Smooth muscle cell (in vitro differentiated cells): ENCODE results near the gene FOXA3. TPM values are rescaled to one million over a fixed set of nuclear protein-coding genes. Genes with fewer than 3 reads are reported as not detected.

ENCODE experiments used
- DNase-seq: peaks from one replicate; lab custom pipeline; 2025; ENCODE audit not compliant: unreplicated experiment; lab: John Stamatoyannopoulos, UW
- H2AFZ ChIP-seq: fragments of 200-600 bp; sonication (generic); 2 replicates; pipeline ENCODE4 v1.6.0; 2016; ENCODE audit warnings: antibody characterized with exemption, low read depth, mild to moderate bottlenecking
- H3F3A ChIP-seq: fragments of 200-600 bp; sonication (generic); 2 replicates; pipeline ENCODE4 v1.6.0; 2017; ENCODE audit warnings: antibody characterized with exemption, low read depth
- H3K27ac ChIP-seq: fragments of 200-600 bp; sonication (generic); 2 replicates; pipeline ENCODE4 v1.5.1; 2016; ENCODE audit warnings: low read depth, mild to moderate bottlenecking
- H3K27me3 ChIP-seq: fragments of 200-600 bp; sonication (generic); 2 replicates; pipeline ENCODE4 v1.6.1; 2016; ENCODE audit warnings: low read depth, mild to moderate bottlenecking
- H3K36me3 ChIP-seq: fragments of 200-600 bp; sonication (generic); 2 replicates; pipeline ENCODE4 v1.5.1; 2016; ENCODE audit warnings: low read depth
- H3K4me1 ChIP-seq: fragments of 200-600 bp; sonication (generic); 2 replicates; pipeline ENCODE4 v1.5.1; 2016; ENCODE audit warnings: low read depth
- H3K4me2 ChIP-seq: fragments of 200-600 bp; sonication (generic); 2 replicates; pipeline ENCODE4 v1.6.0; 2016; ENCODE audit warnings: mild to moderate bottlenecking
- H3K4me3 ChIP-seq: fragments of 200-600 bp; sonication (generic); 2 replicates; pipeline ENCODE4 v1.5.1; 2016; ENCODE audit warnings: mild to moderate bottlenecking
- H3K79me2 ChIP-seq: fragments of 200-600 bp; sonication (generic); 2 replicates; pipeline ENCODE4 v1.6.0; 2016; ENCODE audit warnings: low read depth, mild to moderate bottlenecking
- H3K9ac ChIP-seq: fragments of 200-600 bp; sonication (generic); 2 replicates; pipeline ENCODE4 v1.6.0; 2016; ENCODE audit warnings: low read depth
- H3K9me3 ChIP-seq: fragments of 200-600 bp; sonication (generic); replicated peaks from 2 replicates; pipeline ENCODE4 v1.5.1; 2016; ENCODE audit warnings: low read depth
- H4K20me1 ChIP-seq: fragments of 200-600 bp; sonication (generic); 2 replicates; pipeline ENCODE4 v1.6.0; 2016; ENCODE audit warnings: low read depth
- CTCF ChIP-seq: fragments of 200-600 bp; sonication (generic); IDR thresholded peaks from 2 replicates; pipeline ENCODE4 v1.5.1; 2017; ENCODE audit warnings: borderline replicate concordance, mild to moderate bottlenecking, antibody characterized with exemption; ENCODE audit not compliant: insufficient read depth, poor library complexity, severe bottlenecking
- WGBS: methylation state at CpG from one replicate; pipeline ENCODE4 v1.1.7; 2016; ENCODE audit warnings: low lambda C conversion rate; 5-methylcytosine and 5-hydroxymethylcytosine counted together
- polyA plus RNA-seq: library from polyadenylated mRNA; unstranded; fragments of >200 nt; fragmentation: Nextera tagmentation; extraction: Ambion mirVana; gene quantifications from 2 replicates; pipeline ENCODE4 v1.2.1, GENCODE V29; 2016
- total RNA-seq: library from RNA; depleted of rRNA; stranded (reverse); fragments of >200 nt; gene quantifications from 2 replicates; pipeline ENCODE4 v1.2.3, GENCODE V29; 2014

Gene FOXA3
- total and polyA plus RNA-seq, 2 experiments from 2014 or later, result 0.50 to 0.76 TPM

GRCh38 chr19:45906221-45906620 is 42.1 kb downstream of the FOXA3 start:
- 77% methylated on average over 3 of the region's 3 CpGs for WGBS
- Histone ChIP-seq H3K79me2 (no peaks in the 10 kb centered on the region), H3F3A (peaks cover 5% of the 10 kb centered on the region), H3K36me3 (no peaks in the 10 kb centered on the region), H3K9ac (no peak overlapping the region), H3K4me1 (no peaks in the 10 kb centered on the region), H3K4me3 (no peak overlapping the region), H3K4me2 (no peak overlapping the region), H3K9me3 (no peaks in the 10 kb centered on the region), H3K27ac (no peak overlapping the region), H3K27me3 (no peaks in the 10 kb centered on the region), H4K20me1 (peaks cover 3% of the 10 kb centered on the region), H2AFZ (no peak overlapping the region)
- DNase-seq, result no peak
- no peak for TF ChIP-seq CTCF

GRCh38 chr19:45908956-45909355 is 44.8 kb downstream of the FOXA3 start:
- no peak for TF ChIP-seq CTCF
- H3K27ac ChIP-seq, result no peak overlapping the region
- H3K36me3 ChIP-seq, result no peaks in the 10 kb centered on the region
- H3K4me3 ChIP-seq, result no peak overlapping the region
- H3K27me3 ChIP-seq, result no peaks in the 10 kb centered on the region
- no peaks in the 10 kb centered on the region for H3K79me2 ChIP-seq
- H3F3A ChIP-seq, result no peaks in the 10 kb centered on the region
- H3K9ac ChIP-seq, result no peak overlapping the region
- H2AFZ ChIP-seq, result no peak overlapping the region
- H3K4me1 ChIP-seq, result no peaks in the 10 kb centered on the region
- DNase-seq, result no peak
- no peaks in the 10 kb centered on the region for H3K9me3 ChIP-seq
- no peaks in the 10 kb centered on the region for H4K20me1 ChIP-seq
- WGBS, result 67% methylated on average over 5 of the region's 5 CpGs
- no peak overlapping the region for H3K4me2 ChIP-seq

- Histone ChIP-seq H3K36me3 (no peaks in the 10 kb centered on the region), H3K9ac (no peak overlapping the region), H3F3A (no peaks in the 10 kb centered on the region), H4K20me1 (no peaks in the 10 kb centered on the region), H3K4me1 (no peaks in the 10 kb centered on the region), H3K79me2 (no peaks in the 10 kb centered on the region), H3K9me3 (no peaks in the 10 kb centered on the region), H3K27ac (no peak overlapping the region), H3K27me3 (no peaks in the 10 kb centered on the region), H3K4me2 (no peak overlapping the region), H2AFZ (no peak overlapping the region), H3K4me3 (no peak overlapping the region)
- no peak for DNase-seq
- 88% methylated on average over 8 of the region's 8 CpGs for WGBS
- no peak for TF ChIP-seq CTCF
Observed at GRCh38 chr19:45911291-45911690, 47.2 kb downstream of the FOXA3 start.
